ENCODE measurements around the gene LITAF.
"Not testable (repeated sequence)": the region's sequence is repeated elsewhere in the genome, so short reads cannot be mapped to it uniquely, and the experiment has no call there.

The LITAF gene

DNA sequence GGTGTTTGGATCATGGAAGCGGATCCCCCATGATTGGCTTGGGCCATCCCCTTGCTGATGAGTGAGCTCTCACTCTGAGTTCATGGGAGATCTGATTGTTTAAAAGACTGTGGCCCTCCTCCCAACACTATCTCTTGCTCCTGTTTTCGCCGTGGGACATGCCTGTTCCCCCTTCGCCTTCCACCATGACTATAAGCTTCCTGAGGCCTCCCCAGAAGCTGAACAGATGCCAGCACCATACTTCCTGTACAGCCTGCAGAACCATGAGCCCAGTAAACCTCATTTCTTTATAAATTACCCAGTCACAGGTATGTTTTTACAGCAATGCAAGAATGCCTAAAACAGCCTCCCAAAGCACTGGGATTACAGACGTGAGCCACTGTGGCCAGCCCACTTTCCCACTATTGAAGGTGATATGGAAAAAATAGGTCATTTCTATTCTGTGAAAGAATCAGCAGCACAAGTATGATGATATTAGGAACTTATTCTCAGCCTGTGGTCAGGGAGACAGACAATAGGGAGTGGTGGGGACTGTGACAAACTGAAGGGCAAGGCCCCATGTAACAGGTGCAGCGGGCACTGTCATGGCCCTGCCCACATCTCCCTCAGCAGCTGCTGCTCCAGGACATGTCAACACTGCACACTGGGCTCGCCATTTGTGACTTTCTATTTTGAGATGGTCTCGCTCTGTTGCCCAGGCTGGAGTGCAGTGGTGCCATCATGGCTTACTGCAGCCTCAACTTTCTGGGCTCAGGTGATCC lies 33.7 kb upstream of the LITAF start:
- DNase-seq (ENCODE audit: low read depth in 3 of 3) = no peak

DNA sequence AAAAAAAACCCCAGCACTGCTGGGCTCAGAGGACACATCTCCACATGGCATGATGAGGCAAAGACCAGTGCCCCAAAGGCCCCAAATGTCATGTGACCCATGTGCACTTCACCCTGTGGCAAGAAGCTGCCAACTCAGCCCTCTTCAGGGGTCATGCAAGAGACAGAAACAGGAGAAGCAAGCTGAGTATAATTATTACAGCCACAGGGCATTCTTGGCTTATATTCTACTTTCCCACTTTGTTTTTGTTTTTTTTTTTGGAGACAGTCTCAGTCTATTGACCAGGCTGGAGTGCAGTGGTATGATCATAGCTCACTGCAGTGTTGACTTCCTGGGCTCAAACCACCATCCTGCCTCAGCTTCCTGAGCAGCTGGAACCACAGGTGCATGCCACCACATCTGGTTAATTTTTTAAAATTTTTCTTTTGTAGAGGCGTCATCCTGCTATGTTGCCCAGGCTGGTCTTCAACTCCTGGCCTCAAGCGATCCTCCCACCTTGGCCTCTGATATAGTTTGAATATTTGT lies 32.7 kb upstream of the LITAF start:
- DNase-seq (ENCODE audit: low read depth in 3 of 3) = no peak

DNA sequence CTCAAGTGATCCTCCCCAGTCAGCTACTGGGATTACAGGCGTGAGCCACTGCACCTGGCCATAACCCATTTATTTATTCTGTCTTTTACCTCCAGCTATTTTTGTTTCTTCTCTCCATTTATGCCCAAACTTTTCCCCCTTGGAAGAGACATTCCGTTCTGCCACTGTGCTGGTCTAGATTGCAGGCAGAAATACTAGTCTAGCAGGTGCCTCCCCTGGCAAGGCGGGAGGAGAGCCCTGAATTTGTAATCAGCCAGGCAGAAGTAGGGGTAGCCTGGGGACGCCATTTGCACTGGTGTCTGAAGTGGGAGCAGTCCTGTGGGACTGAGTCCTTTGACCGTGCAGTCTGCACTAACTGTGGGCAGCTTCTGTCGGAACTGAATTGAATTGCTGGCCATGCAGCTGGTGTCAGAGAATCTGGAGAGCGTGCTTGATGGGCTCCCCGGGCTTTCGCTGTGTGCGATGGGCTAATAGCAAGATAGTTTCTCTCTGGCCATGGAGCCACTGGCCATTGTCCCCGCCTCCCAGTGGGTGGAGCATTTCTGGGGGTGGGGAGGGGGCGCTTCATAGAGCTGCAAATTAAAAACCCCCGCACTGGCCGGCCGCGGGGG lies 31.5 kb upstream of the LITAF start:
- no peak for DNase-seq (ENCODE audit: low read depth in 3 of 3)

DNA sequence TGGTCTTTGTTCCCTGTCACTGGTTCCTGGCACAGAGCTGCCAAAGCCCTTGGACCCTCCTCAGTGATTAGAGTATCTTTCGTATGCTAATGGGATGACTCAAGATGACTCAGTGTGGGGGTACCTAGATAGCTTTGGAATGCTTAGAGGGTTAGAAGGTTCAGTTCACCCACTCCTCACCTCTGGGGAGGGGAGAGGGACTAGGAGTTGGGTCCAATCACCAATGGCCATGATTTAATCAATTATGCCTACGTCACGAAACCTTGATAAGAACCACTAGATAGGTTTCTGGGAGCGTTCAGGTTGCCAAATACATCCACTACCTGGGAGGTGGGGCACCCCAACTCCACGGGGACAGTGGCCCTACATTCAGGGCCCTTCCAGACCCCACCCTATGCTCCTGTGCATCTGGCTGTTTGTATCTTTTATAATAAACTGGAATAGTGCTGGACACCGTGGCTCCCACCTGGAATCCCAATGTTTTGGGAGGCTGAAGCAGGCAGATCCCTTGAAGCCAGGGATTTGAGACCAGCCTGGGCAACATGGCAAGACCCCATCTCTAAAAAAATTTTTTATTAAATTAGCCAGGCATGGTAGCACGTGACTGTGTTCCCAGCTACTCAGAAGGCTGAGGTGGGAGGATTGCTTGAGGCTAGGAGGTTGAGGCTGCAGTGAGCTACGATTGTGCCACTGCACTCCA lies 29.2 kb upstream of the LITAF start:
- no peak for DNase-seq (ENCODE audit: low read depth in 3 of 3)

DNA sequence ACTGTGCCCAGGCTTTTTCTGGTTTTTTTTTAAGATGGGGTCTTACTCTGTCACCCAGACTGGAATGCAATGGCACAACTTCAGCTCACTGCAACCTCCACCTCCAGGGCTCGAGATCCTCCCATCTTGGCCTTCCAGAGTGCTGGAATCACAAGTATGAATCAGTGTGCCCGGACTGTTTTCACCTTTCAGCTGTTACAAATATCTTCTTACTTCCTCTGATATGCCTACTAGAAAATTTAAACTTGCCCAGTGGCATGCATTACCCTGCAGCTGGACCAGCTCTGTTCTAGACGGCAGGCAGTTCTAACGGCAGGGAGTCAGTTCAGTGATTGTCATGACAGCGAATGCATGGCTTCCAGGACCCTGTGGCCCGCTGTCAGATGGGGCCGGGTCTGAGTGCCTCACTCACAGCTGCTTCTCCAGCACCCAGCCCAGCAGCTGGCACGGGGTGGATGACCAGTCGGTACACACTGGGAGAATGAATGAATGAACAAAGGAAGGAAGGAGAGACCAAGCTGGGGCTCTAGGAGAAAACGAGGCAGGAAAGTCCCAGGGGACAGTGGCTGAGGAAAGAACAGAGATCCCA lies 28.0 kb upstream of the LITAF start:
- no peak for DNase-seq (ENCODE audit: low read depth in 3 of 3)

DNA sequence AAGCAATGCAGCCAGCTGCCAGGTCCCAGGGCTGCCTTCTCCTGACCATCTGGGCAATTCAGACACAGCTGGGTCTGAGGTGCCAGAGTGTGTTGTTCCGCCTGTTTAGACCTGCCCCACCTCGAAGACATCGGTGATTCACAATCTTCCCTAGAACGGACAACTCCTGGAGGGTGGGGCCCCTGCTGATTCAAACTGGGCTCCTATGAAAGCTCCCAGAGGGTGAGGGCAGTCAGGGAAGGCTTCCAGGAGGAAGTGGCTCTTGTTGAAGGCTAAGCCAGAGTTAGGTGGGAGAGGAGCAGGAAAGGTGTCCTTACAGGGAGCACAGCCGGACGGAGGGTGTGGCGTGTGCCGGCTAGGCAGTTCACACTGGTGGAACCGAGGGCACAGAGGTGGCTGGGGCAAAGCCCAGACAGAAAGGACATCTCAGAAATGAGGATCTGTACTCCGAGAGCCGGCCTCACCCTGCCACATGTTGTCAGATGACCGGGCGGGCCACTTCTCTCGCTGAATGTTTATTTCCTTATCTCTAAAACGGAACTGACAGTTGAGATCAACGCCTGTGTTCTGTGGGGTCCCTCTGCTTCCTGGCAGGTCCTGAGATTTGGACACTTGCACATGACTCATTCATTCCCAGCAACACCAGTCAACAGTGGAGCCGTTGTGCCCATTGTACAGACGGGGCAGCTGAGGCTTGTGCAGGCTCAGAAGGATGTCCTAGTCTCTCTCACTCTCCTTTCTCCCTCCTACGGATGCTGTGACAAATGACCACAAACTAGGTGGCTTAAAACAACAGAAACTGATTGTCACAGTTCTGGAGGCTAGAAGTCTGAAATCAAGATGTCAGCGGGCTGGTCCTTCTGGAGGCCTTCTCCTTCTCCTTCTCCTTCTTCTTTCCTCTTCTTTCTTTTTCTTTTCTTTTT lies 26.9 kb upstream of the LITAF start:
- no peak for DNase-seq (ENCODE audit: low read depth in 3 of 3)

DNA sequence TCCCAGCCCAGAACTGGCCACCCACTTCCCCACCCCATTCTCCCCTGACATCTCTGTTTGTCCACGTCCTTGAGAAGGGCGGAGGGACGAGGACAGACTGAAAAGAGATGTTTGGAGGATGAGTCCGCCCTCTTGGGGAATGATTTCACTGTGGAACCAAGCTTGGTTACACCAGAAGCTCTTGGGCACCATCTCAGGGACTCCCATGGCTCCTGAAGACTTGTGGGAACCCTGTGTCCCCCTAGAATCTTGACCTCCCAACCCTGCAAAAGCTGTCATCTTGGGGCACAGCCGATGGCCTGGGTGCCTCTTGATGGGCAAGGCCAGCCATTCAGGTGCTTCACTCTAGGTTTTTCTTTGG lies 25.9 kb upstream of the LITAF start:
- DNase-seq (ENCODE audit: low read depth in 3 of 3) = no peak

DNA sequence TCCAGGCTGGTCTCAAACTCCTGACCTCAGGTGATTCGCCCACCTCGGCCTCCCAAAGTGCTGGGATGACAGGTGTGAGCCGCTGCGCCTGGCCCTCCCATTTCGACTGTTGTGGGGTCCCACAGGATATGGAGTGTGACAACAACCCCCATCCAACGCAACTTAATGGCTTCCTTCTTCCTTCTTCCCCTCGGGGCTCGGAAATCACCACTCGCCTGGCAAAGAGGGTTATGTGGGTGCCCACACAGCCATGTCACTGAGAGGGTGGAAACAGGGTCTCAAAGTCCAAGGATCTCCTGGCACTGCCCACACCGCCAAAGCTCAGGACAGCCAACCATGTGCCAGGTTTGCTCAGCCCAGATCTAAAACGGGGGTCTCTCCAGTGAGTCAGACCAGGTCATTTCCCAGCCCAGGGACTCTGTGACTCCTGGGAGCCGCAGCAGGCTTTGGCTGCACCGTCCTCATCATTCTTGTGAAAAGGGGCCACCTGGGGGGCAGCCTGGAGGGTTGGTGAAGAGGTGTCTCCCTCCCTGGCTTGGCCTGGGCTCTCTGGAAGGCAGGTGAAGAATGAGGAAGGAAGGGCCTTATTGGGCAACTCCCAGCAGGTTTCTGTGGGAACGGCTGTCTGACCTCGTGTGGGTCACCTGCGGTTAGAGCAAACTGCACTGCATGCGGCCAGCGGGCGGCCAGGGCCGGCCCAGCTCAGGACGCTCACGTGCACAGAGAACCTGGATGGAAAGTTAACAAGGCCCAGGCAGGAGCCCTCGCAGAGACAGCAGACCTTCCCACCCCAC lies 25.3 kb upstream of the LITAF start:
- no peak for DNase-seq (ENCODE audit: low read depth in 3 of 3)

DNA sequence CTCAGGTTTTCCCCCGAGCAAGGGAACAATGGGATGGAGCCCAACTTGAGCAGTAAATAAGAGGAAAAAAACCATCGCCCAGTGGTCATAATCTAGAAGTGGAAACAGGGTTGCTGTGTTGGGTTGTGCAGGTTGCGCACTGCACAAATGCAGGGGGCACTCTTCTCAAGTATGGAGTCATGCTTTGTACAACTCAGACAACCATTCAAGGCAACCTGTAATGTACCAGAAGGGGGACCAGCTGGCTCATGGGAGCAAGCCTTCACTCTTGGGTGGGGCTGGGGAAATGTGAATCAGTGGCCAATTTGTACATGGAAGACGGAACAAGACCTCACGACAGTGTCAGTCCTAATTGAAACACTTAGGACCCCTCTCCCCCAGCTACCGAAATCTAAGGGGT lies 23.9 kb upstream of the LITAF start:
- no peak for DNase-seq (ENCODE audit: low read depth in 3 of 3)

DNA sequence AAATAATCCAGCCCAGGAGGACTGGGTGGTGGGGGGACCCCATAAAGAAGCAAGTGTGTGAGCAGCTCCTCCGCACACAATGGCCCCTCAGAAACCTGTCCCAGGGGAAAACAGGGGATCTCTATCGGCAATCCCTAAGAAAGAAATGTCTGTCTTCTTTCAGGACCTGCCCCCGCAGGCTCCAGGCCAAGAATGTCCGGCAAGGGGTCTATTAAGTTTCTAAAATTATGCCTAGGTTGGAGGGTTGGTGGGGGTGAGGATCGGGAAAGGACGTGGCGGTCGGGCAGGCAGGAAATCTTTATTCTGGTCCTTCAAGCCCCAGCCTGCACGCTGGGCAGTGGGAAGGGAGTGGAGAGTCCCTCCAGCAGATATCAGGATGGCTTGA lies 23.4 kb upstream of the LITAF start:
- no peak for DNase-seq (ENCODE audit: low read depth in 3 of 3)

DNA sequence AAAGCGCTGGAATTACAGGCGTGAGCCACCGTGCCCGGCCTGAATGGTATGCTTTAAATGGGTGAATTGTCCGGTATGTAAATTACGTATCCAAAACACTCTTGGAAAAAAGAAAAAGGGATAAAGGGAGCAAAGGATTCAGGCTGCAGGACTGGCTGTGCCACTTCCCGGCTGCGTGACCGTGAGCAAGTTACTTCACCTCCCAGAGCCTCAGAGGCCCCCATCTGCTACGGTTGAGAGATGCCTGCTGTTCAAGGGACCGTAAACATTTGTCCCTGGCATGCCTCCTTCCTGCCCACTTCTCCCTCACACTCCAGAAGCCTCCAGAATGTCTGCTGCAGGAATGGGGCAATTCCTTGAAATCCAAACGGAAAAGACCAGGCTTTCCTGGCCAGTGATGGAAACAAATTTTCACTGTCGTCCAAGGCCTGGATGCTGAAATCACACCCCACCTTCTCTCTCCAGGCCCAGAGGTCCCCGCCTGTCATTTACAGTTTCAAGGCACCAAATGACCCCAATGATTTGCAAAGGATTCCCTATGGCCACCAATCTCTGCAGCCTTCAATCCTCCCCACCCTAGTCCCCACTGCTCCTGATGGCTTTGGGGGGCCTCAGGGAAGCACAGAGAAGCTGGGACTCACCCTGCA lies 22.9 kb upstream of the LITAF start:
- DNase-seq (ENCODE audit: low read depth in 3 of 3) = no peak

DNA sequence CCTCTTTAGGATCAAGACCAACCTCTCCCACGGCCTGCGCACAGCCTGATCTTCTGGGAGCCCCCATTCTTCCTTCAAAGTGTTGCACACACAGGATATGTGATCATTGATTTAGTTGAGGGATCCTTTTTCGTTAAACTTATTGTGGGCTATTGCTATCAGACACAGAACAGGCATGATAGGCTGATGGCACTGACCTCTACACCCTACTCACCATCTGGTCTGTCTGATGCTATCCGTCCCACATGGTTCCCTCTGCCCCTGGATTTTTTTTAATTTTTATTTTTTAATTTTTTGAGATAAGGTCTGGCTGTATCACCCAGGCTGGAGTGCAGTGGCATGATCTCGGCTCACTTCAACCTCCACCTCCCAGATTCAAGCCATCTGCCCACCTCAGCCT lies 19.2 kb upstream of the LITAF start:
- no peak for DNase-seq (ENCODE audit: low read depth in 3 of 3)

DNA sequence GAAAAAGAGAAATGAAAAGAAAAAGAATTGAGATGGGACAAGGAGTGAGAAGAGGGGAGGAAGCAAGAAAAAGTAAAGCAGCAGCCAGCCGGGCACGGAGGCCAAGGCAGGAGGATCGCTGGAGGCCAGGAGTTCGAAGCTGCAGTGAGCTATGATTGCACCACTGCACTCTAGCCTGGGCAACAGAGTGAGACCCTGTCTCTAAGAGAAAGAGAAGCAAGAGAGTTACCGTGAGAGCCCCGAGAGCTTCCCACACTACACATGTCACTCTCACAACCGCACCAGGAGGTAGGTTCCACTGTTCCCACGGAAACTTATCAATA lies 18.8 kb upstream of the LITAF start:
- DNase-seq (ENCODE audit: low read depth in 3 of 3) = no peak

DNA sequence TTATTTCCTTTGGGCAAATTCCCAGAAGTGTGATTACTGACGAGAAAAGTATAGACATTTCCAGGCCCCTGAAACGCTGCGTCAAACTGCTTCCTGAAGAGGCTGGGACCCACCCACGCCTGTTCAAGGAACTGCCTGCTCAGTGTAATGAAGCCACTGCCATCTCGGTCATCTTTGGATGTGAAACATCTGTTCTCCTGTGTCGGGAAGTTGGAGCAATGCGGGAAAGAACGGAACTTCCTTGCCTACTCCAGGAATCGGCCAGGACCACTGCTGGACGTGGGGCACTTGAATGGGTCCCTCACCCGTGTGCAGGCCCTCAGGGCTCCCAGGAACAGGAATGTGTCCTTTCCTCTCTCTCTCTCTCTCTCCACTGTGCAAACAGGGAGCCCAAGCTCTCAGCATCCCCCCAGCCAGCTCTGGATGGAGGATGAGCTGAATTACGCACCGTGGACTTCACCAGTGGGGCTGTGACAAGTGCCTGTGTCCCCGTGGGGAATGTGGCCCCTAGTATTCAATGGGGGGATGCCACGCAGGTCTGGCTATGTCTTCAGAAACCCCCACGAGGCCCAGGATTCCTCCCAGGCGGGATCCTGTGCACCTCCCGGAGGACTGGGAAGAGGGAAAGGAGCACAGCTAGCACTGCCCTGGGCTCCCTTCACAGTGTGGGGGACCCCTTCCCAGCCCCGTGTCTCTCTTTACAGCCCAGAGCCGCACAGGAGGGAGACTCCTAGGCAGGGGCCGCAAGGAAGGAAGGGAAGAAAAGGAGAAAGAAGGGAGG lies 18.3 kb upstream of the LITAF start:
- DNase-seq (ENCODE audit: low read depth in 3 of 3) = no peak

DNA sequence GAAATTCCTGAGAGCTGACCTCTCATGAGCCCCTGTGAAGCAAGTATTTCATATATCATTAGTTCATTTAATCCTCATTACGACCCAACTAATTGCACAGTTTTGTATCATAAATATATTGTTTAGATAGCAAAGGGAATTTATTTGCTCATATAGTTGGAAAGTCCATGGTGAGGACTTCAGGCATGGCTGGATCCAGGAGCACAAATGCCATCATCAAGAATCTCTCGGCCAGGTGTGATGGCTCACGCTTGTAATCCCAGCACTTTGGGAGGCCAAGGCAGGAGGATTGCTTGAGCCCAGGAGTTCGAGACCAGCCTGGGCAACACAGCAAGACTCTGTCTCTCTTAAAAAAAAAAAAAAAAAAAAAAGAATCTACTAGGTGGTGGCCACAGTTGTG lies 17.6 kb upstream of the LITAF start:
- not testable (repeated sequence) for DNase-seq (ENCODE audit: low read depth in 3 of 3)

DNA sequence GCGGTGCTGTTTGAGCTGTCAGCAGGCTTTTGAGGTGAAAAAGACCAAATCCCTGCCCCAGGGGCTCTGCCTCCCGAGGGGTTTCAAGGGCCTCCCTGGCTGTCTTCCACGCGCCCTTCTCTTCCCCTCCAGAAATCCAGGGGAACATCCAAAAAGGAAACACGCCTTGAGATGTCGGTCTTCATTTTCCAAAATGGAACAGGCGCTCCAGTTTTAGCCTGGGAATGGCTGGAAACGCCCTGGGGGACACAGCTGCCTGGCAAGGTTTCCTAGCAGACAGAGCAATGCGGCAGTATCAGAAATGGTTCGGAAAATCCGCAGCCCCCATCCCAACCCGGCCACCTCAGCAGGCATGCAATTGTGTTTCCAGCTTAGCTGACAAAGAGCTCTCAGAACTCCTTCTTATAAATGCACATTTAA lies 16.6 kb upstream of the LITAF start:
- DNase-seq (ENCODE audit: low read depth in 3 of 3) = no peak

DNA sequence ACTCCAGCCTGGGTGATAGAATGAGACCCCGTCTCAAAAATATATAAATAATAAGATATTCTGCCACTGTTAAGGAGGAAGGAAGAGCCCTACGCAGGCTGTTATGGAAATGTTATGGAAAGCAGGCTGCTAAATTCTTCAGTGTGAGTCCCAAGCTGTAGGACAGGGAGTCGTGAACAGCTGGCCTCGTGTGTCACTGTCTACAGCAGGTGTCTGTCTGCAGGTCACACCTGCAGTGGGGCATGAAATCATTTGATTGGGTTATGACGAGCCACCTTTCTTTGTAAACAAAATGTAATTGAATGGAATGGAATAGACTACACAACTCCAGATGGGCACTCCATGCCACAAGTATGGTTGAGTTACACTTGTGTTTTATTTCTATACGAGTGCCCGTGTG lies 15.6 kb upstream of the LITAF start:
- no peak for DNase-seq (ENCODE audit: low read depth in 3 of 3)

DNA sequence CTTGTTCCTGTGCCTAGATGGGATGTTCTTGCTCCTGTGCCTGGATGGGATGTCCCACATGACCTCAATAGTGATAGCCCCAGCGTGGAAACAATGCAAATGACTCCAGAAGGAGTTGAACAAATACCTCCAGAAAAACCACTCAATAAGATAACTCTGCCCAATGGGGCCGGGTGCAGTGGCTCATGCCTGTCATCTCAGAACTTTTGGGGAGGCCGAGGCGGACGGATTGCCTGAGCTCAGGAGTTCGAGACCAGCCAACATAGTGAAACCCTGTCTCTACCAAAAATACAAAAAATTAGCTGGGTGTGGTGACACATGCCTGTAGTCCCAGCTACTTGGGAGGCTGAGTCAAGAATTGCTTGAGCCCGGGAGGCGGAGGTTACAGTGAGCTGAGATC lies 15.2 kb upstream of the LITAF start:
- DNase-seq (ENCODE audit: low read depth in 3 of 3) = no peak

DNA sequence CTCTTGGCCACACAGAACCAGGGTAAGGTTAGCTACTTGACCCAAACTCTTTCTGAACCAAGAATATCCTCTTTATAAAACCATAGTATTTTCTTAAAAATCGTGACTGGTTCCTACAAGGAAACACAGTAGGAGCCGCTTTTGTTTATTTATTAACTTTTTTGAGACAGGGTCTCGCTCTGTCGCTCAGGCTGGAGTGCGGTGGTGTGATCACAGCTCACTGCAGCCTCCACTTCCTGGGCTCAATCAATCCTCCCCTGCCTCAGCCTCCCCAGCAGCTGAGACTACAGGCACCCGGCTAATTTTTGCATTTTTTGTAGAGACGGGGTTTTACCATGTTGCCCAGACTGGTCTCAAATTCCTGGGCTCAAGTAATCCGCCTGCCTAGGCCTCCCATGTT lies 14.7 kb upstream of the LITAF start:
- DNase-seq (ENCODE audit: low read depth in 3 of 3) = no peak

DNA sequence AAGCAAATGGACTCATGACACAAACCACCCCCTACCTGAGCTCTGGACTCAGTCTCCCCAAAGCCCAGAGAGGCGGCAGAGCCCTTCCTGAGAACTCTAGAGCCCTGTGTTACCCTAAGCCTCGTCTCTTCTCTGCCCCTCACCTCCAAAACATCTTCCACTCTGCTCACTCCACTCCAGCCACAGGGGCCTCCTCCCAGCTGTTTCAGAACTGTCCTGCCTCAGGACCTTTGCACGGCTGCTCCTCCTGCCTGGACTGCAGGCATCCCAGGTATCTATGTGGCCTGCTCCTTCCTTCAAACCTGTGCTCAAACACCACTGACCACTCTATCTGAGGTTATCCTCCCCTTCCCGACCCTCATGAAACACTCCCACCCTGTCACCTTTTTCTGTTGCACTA lies 12.9 kb upstream of the LITAF start:
- no peak for DNase-seq (ENCODE audit: low read depth in 3 of 3)

All from stimulated activated CD4-positive, alpha-beta T cell treated with anti-CD3 and anti-CD28 coated beads, TNF-alpha, amount 100 ng/mL, for 24 hours (primary cell).